ENCODE data around the gene SDK1. TPM values are rescaled to one million over a fixed set of nuclear protein-coding genes. Genes with fewer than 3 reads are reported as not detected.

SDK1 gene
- total RNA-seq, 2 experiments from 2014 or later, result 0.10 to 0.17 TPM

DNA sequence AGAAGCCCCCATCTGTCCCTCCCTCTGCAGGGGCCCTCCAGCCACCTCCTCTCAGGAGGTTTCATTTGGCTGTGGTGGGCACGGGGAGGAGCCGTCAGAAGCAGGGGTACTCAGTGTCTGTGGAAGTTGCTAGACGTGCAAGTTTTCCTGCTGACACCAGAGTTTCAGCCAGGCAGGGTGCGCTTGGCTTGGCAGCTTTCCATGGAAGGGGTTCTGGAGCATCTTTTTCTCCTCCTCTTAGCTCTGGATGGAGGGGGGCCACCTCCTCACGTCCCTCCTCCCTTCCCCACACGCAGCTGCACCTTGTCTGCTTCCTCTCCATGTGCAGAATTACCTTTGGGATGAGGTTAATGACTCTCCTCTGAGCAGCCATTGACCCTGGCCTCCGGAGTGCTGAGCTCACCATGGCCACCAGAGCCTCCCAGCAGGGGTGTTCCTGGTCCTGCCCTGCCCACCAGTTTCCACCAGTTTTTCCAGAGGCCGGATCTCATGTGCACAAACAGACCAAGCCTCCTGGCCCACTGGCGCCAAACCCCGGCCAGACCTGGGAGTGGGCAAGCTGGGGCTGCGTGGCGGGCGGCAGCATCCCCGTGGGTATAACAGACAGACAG, 801.3 kb downstream of the SDK1 start:
- H3K4me1 Mint-ChIP-seq, result peaks cover 15% of the 10 kb centered on the region
- ChIA-PET CTCF (no interaction called here), POLR2A (no interaction called here)
- no peaks in the 10 kb centered on the region for H3K36me3 Mint-ChIP-seq (ENCODE audit: low read depth)
- no peaks in the 10 kb centered on the region for H3K27me3 Mint-ChIP-seq
- no peak overlapping the region for H3K27ac Mint-ChIP-seq
- DNase-seq, result no peak
- H3K9me3 Mint-ChIP-seq, result no peaks in the 10 kb centered on the region
- no peak overlapping the region for H3K4me3 Mint-ChIP-seq

DNA sequence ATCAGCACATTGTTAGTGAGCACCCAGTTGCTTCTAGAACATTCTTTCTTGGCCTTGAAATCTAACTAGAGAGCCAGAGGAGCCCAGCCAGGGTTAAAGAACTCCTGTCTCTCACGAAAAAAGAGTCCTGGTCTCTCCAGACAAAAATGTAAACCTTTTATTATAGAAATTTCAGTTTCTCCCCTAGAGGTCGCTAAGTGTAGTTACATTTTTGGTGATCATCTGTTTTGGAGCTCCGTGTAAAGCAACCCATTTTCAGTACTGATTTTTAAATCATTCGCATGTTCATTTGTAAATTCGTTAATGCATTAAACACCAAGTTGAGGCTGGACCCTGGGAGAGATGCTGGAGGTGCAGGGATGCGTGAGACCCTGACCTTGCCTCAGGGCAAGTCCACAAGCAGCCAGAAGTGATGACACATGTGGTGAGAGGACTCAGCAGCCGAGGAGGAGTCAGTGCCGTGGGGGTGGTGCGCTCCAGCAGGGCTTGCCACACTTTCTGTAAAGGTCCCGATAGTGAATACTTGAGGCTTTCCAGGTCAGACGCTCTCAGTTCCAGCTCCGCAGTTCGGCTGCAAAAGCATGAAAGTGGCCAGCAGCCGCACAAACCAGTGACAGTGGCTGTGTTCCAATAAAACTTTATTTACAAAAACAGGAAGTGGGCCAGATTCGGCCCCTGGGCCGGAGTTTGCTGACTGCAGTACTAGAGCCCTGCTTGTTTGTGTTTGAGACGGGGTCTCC, 802.5 kb downstream of the SDK1 start:
- Mint-ChIP-seq H3K4me1 (peaks cover 4% of the 10 kb centered on the region), H3K9me3 (no peaks in the 10 kb centered on the region), H3K27me3 (no peaks in the 10 kb centered on the region), H3K27ac (no peak overlapping the region), H3K36me3 (ENCODE audit: low read depth) (no peaks in the 10 kb centered on the region), H3K4me3 (no peak overlapping the region)
- ChIA-PET CTCF (interaction anchor here (0.6 kb wide), 1 partner anchor 501 kb away, joined by 3 read pairs; no protein-coding TSS in a partner anchor), POLR2A (no interaction called here)
- no peak for DNase-seq

DNA sequence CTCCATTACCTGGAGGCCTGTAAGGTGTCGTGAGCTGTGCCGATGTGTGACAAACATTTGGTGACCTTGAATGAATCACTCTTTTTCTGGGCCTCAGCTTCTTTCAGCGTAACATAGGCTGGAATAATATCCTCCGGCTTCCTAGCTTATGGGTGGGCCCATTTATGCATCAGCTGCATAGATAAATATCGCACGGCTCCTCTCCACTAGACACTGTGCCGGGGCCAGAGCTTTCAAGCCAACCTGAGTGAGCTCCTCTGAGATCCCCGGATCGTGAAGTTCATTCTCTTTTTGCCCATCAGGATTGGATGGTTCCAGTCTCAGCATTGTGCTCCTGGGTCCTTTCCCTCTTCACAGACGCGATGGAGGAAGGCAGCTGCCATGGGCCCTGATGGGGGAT, 806.8 kb downstream of the SDK1 start:
- no peaks in the 10 kb centered on the region for H3K4me1 Mint-ChIP-seq
- no peak overlapping the region for H3K4me3 Mint-ChIP-seq
- POLR2A ChIA-PET, result interaction anchor here (0.6 kb wide), 1 partner anchor 667 kb away, joined by 3 read pairs; the partner anchor contains the start of gene AP5Z1
- no peaks in the 10 kb centered on the region for H3K27me3 Mint-ChIP-seq
- CTCF ChIA-PET, result no interaction called here
- H3K9me3 Mint-ChIP-seq, result no peaks in the 10 kb centered on the region
- H3K27ac Mint-ChIP-seq, result no peak overlapping the region
- no peak for DNase-seq
- H3K36me3 Mint-ChIP-seq (ENCODE audit: low read depth), result no peaks in the 10 kb centered on the region

GRCh38 chr7:4108951-4109350, 807.9 kb downstream of the SDK1 start:
- H3K4me1 Mint-ChIP-seq, result no peaks in the 10 kb centered on the region

DNA sequence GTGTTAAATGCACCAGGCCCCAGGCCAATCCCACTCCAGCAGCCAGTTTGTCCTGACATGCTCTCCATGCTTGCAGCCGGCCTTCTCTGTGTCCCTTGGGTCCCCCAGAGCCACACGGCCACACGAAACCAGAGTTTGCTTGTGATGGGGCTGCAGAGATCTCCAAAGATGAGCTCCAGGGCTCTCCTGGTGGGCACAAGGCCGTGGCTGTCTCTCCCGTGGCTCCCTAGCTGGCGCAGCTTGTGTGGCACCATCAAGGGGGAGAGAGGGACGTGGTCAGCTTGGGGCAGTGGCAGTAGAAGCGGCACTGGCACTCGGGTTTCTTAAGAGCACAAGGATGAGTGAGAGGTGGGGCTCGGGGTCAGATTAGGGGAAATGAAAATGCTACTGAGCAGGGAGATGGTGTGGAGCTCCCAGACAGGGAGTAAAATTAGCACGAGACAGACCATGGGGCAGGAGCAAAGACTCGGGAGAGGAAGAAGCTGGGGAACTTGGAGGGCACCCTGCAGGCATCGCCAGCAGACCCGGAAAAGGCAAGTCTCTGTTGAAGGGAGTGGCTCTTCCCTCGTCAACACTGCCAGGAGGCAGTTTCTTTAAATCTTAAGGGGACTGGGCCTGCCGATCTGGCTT, 808.5 kb downstream of the SDK1 start:
- H3K4me3 Mint-ChIP-seq, result no peak overlapping the region
- no peak for DNase-seq
- no peaks in the 10 kb centered on the region for H3K9me3 Mint-ChIP-seq
- no peaks in the 10 kb centered on the region for H3K27me3 Mint-ChIP-seq
- ChIA-PET POLR2A (interaction anchor here (0.6 kb wide), 1 partner anchor 82 kb away, joined by 4 read pairs; no protein-coding TSS in a partner anchor), CTCF (interaction anchor here (0.7 kb wide), 1 partner anchor 52 kb away, joined by 3 read pairs; no protein-coding TSS in a partner anchor)
- no peaks in the 10 kb centered on the region for H3K4me1 Mint-ChIP-seq
- H3K36me3 Mint-ChIP-seq (ENCODE audit: low read depth), result no peaks in the 10 kb centered on the region
- H3K27ac Mint-ChIP-seq, result no peak overlapping the region

More at GRCh38 chr7:4108951-4109350, 807.9 kb downstream of the SDK1 start:
- Mint-ChIP-seq H3K36me3 (ENCODE audit: low read depth) (no peaks in the 10 kb centered on the region), H3K27ac (no peak overlapping the region), H3K27me3 (no peaks in the 10 kb centered on the region), H3K9me3 (no peaks in the 10 kb centered on the region), H3K4me3 (no peak overlapping the region)
- ChIA-PET POLR2A (no interaction called here), CTCF (no interaction called here)
- DNase-seq, result no peak

GRCh38 chr7:4110438-4110837, 809.4 kb downstream of the SDK1 start:
- Mint-ChIP-seq H3K36me3 (ENCODE audit: low read depth) (no peaks in the 10 kb centered on the region), H3K9me3 (no peaks in the 10 kb centered on the region), H3K4me3 (no peak overlapping the region), H3K27ac (no peak overlapping the region), H3K4me1 (no peaks in the 10 kb centered on the region), H3K27me3 (no peaks in the 10 kb centered on the region)
- POLR2A ChIA-PET, result interaction anchor here (0.6 kb wide), 1 partner anchor 83 kb away, joined by 4 read pairs; no protein-coding TSS in a partner anchor
- DNase-seq, result no peak
- CTCF ChIA-PET, result no interaction called here

- ChIA-PET POLR2A (no interaction called here), CTCF (no interaction called here)
- no peaks in the 10 kb centered on the region for H3K4me1 Mint-ChIP-seq
- no peaks in the 10 kb centered on the region for H3K9me3 Mint-ChIP-seq
- no peak overlapping the region for H3K4me3 Mint-ChIP-seq
- no peaks in the 10 kb centered on the region for H3K27me3 Mint-ChIP-seq
- DNase-seq, result no peak
- H3K36me3 Mint-ChIP-seq (ENCODE audit: low read depth), result no peaks in the 10 kb centered on the region
- no peak overlapping the region for H3K27ac Mint-ChIP-seq
Measured at GRCh38 chr7:4111166-4111565, 810.1 kb downstream of the SDK1 start.

GRCh38 chr7:4113271-4113670, 812.2 kb downstream of the SDK1 start:
- POLR2A ChIA-PET, result no interaction called here
- Mint-ChIP-seq H3K9me3 (no peaks in the 10 kb centered on the region), H3K27me3 (no peaks in the 10 kb centered on the region), H3K4me3 (no peak overlapping the region), H3K27ac (no peak overlapping the region), H3K36me3 (ENCODE audit: low read depth) (no peaks in the 10 kb centered on the region), H3K4me1 (no peaks in the 10 kb centered on the region)
- DNase-seq, result no peak
- CTCF ChIA-PET, result no interaction called here

DNA sequence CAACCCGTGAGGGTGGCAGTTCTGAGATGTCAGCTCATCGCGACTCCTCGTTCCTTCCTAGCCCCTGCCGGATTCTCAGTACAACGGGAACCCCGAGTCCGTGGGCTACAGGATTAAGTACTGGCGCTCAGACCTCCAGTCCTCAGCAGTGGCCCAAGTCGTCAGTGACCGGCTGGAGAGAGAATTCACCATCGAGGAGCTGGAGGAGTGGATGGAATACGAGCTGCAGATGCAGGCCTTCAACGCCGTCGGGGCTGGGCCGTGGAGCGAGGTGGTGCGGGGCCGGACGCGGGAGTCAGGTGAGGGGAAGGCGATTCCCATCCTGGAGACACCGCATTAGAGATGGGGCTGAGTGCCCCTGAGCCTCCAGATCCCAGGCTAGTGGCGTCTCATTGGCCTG, 812.9 kb downstream of the SDK1 start:
- no peak for DNase-seq
- CTCF ChIA-PET, result no interaction called here
- no peak overlapping the region for H3K4me3 Mint-ChIP-seq
- no peaks in the 10 kb centered on the region for H3K4me1 Mint-ChIP-seq
- no peaks in the 10 kb centered on the region for H3K27me3 Mint-ChIP-seq
- H3K36me3 Mint-ChIP-seq (ENCODE audit: low read depth), result no peaks in the 10 kb centered on the region
- POLR2A ChIA-PET, result no interaction called here
- H3K27ac Mint-ChIP-seq, result no peak overlapping the region
- no peaks in the 10 kb centered on the region for H3K9me3 Mint-ChIP-seq

DNA sequence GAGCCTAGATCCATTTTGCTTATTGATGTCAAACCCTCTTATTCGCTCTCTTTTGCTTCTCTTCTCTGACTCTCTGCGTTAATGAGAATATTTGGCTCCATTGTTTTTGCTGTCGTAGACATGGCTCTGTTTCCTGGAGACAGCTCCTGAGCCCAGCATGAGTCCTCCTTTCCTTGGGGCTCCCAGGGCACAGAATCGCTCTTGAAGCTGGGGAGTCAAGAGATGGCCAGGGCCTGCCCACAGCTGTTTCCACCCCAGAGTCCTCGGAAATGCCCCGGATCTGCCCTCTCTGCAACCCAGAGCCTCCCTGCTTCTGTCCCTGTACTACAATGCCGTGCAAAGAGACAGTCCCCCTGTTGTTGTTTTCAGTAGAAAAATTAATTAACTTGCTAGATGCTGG, 814.4 kb downstream of the SDK1 start:
- Mint-ChIP-seq H3K9me3 (peaks cover 9% of the 10 kb centered on the region), H3K27ac (no peak overlapping the region), H3K36me3 (ENCODE audit: low read depth) (peaks cover 3% of the 10 kb centered on the region), H3K4me3 (no peak overlapping the region), H3K27me3 (no peaks in the 10 kb centered on the region), H3K4me1 (no peaks in the 10 kb centered on the region)
- ChIA-PET POLR2A (no interaction called here), CTCF (no interaction called here)
- no peak for DNase-seq

GRCh38 chr7:4115941-4116610, 815.0 kb downstream of the SDK1 start:
- ChIA-PET CTCF (no interaction called here), POLR2A (no interaction called here)
- H3K4me3 Mint-ChIP-seq, result no peak overlapping the region
- H3K4me1 Mint-ChIP-seq, result no peaks in the 10 kb centered on the region
- no peak for DNase-seq
- H3K27me3 Mint-ChIP-seq, result no peaks in the 10 kb centered on the region
- H3K27ac Mint-ChIP-seq, result no peak overlapping the region
- peaks cover 9% of the 10 kb centered on the region for H3K9me3 Mint-ChIP-seq
- H3K36me3 Mint-ChIP-seq (ENCODE audit: low read depth), result peaks cover 3% of the 10 kb centered on the region

DNA sequence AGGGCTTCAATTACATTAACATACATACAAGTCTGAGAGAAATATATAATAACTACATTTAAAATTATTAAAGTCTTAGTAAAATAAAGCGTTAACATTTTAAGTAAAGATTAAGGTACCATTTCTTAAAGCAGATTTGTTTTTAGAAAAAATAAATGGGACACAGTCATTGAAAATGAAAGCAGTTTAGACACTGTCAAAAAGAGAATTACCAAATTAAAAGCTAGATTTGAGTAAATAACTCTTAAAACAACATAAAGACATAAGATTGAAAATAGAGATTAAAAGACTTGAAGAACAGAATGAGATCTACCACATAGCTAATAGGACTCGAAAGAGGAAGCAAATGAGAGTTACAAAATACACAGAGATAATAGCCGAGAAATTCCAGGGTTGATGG, 818.8 kb downstream of the SDK1 start:
- H3K9me3 Mint-ChIP-seq, result peaks cover 27% of the 10 kb centered on the region
- no peaks in the 10 kb centered on the region for H3K4me1 Mint-ChIP-seq
- ChIA-PET CTCF (no interaction called here), POLR2A (no interaction called here)
- H3K36me3 Mint-ChIP-seq (ENCODE audit: low read depth), result peaks cover 3% of the 10 kb centered on the region
- peaks cover 3% of the 10 kb centered on the region for H3K27me3 Mint-ChIP-seq
- H3K4me3 Mint-ChIP-seq, result no peak overlapping the region
- DNase-seq, result no peak
- H3K27ac Mint-ChIP-seq, result no peak overlapping the region

DNA sequence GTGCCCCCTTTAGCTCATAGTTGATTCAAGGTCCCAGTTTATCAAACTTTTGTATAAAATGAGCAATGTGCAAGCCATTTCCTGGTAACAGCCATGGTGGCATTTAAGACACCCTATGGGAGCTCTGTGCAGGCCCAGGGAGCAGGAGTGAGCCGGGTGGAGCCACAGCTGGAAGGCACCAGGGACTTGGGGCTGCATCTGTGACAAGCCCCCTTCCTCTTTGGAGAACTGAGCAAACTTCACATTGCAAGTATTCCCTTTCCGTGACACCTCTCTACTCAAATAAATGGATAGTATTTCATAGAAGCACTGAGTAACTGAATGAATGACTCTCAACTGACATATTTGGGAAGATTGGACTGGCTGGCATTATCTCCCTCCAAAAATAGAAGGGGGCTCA, 822.3 kb downstream of the SDK1 start:
- no peaks in the 10 kb centered on the region for H3K4me1 Mint-ChIP-seq
- POLR2A ChIA-PET, result no interaction called here
- CTCF ChIA-PET, result no interaction called here
- no peak overlapping the region for H3K27ac Mint-ChIP-seq
- H3K27me3 Mint-ChIP-seq, result peaks cover 3% of the 10 kb centered on the region
- peaks cover 3% of the 10 kb centered on the region for H3K36me3 Mint-ChIP-seq (ENCODE audit: low read depth)
- no peak overlapping the region for H3K4me3 Mint-ChIP-seq
- DNase-seq, result no peak
- peaks cover 27% of the 10 kb centered on the region for H3K9me3 Mint-ChIP-seq

Data from activated CD4-positive, alpha-beta T cell treated with anti-CD3 and anti-CD28 coated beads, Interleukin-2, amount 10 ng/mL, durations not matched to agents 7 days and 5 days (primary cell).